Neural progenitor cell (in vitro differentiated cells): Measurements from ENCODE around the gene SUDS3.

Experiments
- CTCF ChIP-seq: fragments of 200-600 bp; sonication (generic); IDR thresholded peaks from 2 replicates; pipeline ENCODE4 v1.5.1; 2017; ENCODE audit warnings: antibody characterized with exemption, mild to moderate bottlenecking
- EZH2phosphoT487 ChIP-seq: fragments of 200-600 bp; sonication (generic); IDR thresholded peaks from 2 replicates; pipeline ENCODE4 v1.6.1; 2017; ENCODE audit warnings: antibody characterized with exemption

GRCh38 chr12:118447181-118447580 lies 70.8 kb downstream of the SUDS3 start:
- TF ChIP-seq CTCF (no peak), EZH2phosphoT487 (no peak)
